AG20443 (cell line): Measurements from ENCODE around the gene SP3.
A peak's percentile ranks its signal among the peaks of the same experiment; 100 is the strongest.

Experiments
- DNase-seq: peaks from one replicate; pipeline ENCODE4 v3.0.0; 2012; ENCODE audit warnings: low spot score, mixed read lengths

Gene SP3

GRCh38 chr2:173966274-173967098 lies 1.3 kb upstream of the SP3 start:
- DNase-seq, result no peak

- peak; percentile 82 for DNase-seq
Observed at GRCh38 chr2:173964565-173965371, 405 bp downstream of the SP3 start.

GRCh38 chr2:173963817-173964564 lies 1.2 kb downstream of the SP3 start:
- peak; percentile 91 for DNase-seq

GRCh38 chr2:173963323-173963816 lies 1.8 kb downstream of the SP3 start:
- DNase-seq, result no peak

- no peak for DNase-seq
Observed at GRCh38 chr2:173962583-173963110, 2.5 kb downstream of the SP3 start.

GRCh38 chr2:173962031-173962430 lies 3.1 kb downstream of the SP3 start:
- DNase-seq, result no peak

GRCh38 chr2:173961346-173961705 lies 3.8 kb downstream of the SP3 start:
- no peak for DNase-seq

- no peak for DNase-seq
Observed at GRCh38 chr2:173959909-173960308, 5.3 kb downstream of the SP3 start.

- no peak for DNase-seq
Observed at GRCh38 chr2:173959358-173959884, 5.8 kb downstream of the SP3 start.

- DNase-seq, result no peak
Observed at GRCh38 chr2:173958198-173958846, 6.9 kb downstream of the SP3 start.

GRCh38 chr2:173957517-173957916 lies 7.7 kb downstream of the SP3 start:
- DNase-seq, result no peak

GRCh38 chr2:173956454-173956853 lies 8.7 kb downstream of the SP3 start:
- DNase-seq, result no peak

GRCh38 chr2:173955867-173956266 lies 9.3 kb downstream of the SP3 start:
- no peak for DNase-seq

GRCh38 chr2:173955004-173955403 lies 10.2 kb downstream of the SP3 start:
- no peak for DNase-seq

GRCh38 chr2:173953047-173953424 lies 12.1 kb downstream of the SP3 start:
- no peak for DNase-seq

GRCh38 chr2:173952267-173953046 lies 12.7 kb downstream of the SP3 start:
- no peak for DNase-seq

GRCh38 chr2:173948842-173949241 lies 16.3 kb downstream of the SP3 start:
- no peak for DNase-seq

- DNase-seq, result no peak
Observed at GRCh38 chr2:173948198-173948597, 17.0 kb downstream of the SP3 start.

GRCh38 chr2:173947131-173947530 lies 18.0 kb downstream of the SP3 start:
- no peak for DNase-seq

GRCh38 chr2:173943738-173944137 lies 21.4 kb downstream of the SP3 start:
- no peak for DNase-seq
